Activated T-cell treated with anti-CD3 and anti-CD28 coated beads for 4 hours (primary cell): ENCODE measurements around the gene TUSC2.
"Not testable (repeated sequence)": the region's sequence is repeated elsewhere in the genome, so short reads cannot be mapped to it uniquely, and the experiment has no call there.

Experiments
- DNase-seq: peaks from one replicate; pipeline ENCODE4 v3.0.0-alpha.2; 2020

The TUSC2 gene

DNA sequence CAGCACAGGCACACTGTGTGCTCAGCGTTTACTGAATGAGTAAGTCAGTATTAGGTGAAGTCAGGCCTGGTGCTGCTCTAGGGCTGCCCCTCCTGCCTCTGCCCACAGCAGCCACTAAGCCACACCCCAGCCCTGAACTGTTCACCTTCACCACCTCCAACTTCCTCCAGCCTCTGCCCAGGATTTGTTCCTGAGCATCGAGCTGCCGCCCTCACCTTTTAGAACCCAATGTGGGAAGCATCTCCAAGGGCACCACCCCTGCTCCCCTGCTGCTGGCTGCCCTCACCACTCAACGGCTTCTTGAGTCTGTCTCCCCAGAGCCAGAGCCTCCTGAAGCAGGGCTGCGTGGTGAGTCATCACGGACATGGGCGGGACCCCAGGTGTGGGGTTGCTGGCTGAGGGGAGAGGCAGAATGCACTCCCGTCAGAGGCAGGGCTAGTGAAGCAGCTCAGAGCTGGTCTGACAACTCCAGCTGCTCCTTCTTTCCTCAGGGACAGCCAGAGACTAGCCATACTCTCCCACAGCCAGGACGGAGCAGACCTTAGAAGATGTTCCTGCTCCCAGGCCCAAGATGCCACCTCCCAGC is 11.3 kb downstream of the TUSC2 start:
- DNase-seq: peak; percentile 56

DNA sequence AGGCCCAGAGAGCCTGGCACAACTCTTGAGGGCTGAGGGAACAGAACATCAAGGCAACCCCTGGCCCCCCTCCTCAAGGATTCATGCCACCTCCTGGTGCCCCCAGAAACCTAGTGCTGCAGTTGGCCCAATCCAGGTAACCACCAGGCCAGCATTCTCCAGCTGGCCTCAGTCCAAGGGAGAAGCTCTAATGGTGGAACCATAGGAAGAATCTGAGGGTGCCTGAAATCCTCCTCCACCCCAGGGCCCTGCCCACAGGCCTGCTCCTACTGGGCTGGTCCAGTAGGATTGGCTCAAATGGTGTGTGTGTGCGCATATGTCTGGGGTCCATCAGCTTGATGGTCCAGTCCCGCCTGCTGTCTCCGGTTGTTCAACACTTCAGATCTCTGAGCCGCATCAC is 13.2 kb downstream of the TUSC2 start:
- no peak for DNase-seq

DNA sequence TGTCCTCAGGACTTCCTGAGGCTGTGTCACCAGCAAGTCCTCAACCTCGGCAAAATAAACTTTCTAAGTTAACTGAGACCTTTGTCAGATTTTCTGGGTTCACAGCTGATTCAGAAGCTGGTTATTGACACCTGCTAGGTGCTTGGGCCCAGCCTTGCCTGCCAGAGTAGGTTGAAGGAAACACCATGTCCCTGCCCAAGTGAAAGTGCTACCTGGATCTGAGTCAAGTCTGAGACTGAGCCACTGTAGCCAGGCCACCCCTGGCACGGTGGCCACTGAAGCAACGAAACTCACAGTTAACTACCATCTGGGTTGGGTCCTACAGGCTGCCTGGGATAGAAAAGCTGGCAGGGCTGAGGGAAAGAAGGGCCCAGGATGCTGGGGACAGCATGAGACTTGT is 13.7 kb downstream of the TUSC2 start:
- DNase-seq: no peak

DNA sequence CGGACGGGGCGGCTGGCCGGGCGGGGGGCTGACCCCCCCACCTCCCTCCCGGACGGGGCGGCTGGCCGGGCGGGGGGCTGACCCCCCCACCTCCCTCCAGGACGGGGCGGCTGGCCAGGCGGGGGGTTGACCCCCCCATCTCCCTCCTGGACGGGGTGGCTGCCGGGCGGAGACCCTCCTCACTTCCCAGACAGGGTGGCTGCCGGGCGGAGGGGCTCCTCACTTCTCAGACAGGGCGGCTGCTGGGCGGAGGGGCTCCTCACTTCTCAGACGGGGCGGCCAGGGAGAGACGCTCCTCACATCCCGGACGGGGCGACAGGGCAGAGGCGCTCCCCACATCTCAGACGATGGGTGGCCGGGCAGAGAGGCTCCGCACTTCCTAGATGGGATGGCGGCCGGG is 16.0 kb downstream of the TUSC2 start:
- not testable (repeated sequence) for DNase-seq

DNA sequence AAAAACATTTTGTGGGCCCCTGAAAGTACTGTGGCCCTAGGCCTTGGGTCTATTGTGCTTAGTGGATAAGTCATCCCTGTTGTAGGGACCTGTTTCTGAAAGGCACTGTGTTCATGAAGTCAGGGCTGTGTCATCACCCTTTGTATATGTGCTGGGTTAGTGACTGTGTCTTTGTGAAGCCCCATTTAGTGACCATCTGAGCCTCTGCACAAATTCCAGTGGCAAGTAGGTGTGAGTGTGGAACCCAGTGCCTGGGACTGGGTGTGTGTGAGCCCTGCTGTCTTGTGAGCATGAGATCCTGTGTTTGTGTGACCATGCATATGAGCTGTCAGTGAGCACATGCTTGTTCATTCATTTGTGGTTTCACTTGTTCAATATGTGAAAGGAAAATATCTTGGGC is 23.4 kb downstream of the TUSC2 start:
- DNase-seq: no peak

GRCh38 chr3:50303013-50303815 is 24.8 kb downstream of the TUSC2 start, which contains the start of gene HYAL1:
TSS of gene HYAL1 (minus strand) at chr3:50303574. CDS start at chr3:50302956, 618 bp downstream.
- no peak for DNase-seq

- no peak for DNase-seq
These were observed 25.7 kb downstream of the TUSC2 start for GRCh38 chr3:50302095-50303012.

DNA sequence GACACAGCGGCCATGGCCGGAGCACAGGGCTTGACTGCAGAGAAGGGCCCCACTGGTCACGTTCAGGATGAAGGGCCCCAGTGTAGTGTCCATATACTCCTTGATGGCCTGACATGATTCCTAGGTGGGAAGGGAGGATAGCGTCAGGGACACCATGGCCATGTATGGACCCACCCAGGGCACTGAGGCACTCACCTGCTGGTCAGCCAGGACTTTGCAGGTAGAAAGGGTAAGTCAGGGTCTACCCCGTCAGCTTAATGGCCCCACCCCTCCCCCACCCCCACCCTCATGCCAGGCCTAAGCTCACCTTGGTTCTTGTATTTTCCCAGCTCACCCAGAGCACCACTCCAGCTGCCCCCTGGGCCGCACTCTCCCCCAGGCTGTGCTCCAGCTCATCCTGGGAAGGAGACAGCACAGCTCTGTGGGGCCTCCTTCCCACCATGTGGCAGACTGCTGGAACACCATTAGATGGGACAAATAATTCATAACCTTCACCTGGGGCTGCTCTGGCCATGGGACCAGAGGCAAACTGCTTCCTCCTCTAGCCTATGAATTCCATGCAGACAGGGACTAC is 27.3 kb downstream of the TUSC2 start:
- no peak for DNase-seq

- no peak for DNase-seq
These were observed 27.9 kb downstream of the TUSC2 start for GRCh38 chr3:50299929-50300680.

DNA sequence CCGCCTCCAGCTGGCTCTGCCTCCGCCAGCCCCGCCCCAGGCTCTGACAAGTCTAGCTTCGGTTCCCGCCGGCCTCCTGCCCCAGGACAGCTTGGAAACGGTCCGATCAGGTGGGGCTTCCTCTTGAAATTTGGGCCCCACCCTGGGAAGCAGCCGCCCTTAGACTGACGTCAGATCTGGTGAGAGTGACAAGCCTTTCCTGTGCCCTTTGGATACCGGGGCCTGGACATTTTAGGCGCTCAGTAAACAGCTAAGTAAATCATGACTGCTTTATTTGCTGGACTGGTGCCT is 28.4 kb downstream of the TUSC2 start:
- no peak for DNase-seq

DNA sequence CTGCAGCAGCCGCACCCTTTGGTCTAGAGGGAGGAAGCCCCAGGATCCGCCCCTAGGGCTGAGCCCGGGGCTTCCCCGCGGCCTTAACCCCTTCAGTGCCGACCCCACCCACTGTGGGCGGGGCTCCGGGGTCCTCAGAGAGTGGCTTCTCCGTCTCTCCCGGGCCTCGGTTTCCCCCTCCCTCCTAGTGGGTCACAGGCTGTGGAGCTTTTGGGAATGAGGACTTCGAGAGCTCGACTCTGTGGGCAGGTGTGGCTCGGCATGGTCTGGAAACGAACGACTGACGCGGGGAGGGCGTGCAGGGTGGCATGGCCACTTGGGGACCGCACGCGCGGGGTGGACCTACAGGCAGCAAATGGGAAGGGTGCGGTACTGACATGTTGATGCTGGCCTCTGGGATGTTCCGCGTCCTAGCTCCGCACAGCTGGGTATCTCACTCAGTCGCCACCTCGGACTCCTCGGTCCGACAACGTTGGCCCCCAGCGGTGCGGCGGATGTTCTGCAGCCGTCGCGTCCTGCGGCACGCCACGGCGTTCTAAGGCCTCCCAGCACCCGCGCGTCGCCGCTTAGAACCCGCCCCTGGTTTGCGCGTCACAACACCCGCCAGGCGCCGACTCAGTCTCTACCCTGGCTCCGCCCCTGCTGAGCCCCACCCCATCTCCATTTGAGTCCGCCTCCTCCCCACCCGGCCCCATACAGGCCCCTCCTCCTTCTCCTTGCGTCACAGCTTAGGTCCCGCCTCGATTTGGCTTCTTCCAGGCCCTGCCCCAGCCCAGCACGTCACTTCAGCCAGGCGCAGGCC is 29.0 kb downstream of the TUSC2 start, which contains the start of the genes HYAL3 and NAA80:
Gene HYAL3, minus strand, starts transcription at position 570 of the 802 bp plus-strand sequence. CDS start 3,803 bp downstream, outside the sequence.
Gene NAA80, minus strand, starts transcription at position 570 of the 802 bp plus-strand sequence. CDS start 1,942 bp downstream, outside the sequence.
- DNase-seq: peak; percentile 99

- no peak for DNase-seq
These were observed 29.9 kb downstream of the TUSC2 start for GRCh38 chr3:50297896-50298725.

DNA sequence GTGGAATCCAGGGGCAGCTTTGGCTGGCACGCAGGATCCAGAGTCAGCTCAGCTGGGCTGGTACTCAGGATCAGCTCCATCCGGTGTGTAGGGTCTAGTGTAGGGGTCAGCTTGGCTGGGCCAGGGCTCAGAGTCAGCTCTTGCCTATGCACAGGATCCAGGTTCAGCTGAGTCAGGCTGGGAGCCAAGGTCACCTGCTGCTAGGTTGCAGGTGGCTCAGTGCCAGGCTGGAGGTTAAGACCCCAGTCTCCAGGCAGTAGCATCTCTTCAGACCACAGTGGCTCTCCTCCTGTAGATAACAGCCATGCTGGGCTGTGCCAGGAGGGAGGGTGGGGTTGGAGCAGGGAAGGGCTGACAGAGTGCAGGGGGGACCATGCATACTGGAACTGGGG is 30.6 kb downstream of the TUSC2 start:
- DNase-seq: no peak

GRCh38 chr3:50296721-50297383 is 31.2 kb downstream of the TUSC2 start:
- no peak for DNase-seq

DNA sequence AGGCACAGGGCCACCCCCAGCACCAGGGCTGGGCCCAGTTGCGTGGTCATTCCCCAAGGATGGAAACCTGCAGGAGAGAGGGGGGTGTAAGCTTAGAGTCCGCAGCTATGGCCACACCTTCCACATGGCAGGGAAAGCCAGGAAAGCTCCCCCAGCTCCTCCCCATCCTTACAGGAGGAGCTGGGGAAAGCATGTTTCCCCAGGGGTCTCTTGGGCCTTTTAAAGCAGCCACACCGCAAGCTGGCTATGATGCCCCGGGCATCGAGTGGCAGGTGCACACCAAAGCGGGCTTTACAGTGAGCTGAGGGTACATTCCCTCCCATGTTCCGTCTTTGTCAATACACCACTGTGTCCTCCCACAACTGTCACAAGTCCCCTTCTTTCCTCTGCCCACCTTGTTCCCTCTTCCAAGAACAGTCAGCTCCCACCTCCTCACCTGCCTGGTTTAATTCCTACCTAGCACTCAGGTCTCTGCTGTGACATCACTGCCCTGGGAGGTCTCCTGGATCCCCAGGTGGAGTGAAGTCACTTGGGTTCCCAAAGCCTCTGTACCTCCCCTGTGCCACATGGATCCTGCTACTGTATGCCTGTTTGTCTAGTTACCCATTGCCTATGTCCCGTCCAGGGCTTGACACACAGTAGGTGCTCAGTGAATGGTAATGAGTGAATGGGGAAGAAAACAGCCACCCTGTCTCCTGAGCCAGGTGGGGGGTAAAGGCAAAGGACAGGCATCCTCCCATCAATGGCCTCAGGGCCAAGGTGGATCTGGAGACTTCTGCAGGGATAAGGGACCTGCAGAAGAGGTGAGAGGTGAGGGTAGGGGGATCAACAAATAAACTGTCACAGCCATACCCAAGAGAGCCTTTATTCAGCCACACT is 32.2 kb downstream of the TUSC2 start:
- no peak for DNase-seq

- no peak for DNase-seq
These were observed 33.3 kb downstream of the TUSC2 start for GRCh38 chr3:50294492-50295403.

DNA sequence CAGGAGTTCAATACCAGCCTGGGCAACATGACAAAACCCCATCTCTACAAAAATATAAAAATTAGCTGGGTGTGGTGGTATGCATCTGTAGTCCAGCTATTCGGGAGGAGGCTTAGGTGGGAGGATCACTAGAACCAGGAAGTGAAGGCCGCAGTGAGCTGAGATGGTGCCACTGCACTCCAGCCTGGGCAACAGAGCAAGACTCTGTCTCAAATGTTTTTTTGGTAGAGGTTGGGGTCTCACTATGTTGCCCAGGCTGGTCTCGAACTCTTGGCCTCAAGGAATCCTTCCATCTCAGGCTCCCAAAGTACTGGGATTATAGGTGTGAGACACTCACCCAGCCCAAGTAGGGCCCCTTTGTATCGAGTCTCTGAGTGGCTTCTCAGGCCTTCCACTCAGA is 33.9 kb downstream of the TUSC2 start:
- DNase-seq: no peak
